Endothelial cell of umbilical vein (primary cell): ENCODE results near the gene OLFM2.
"Not testable (repeated sequence)": the region's sequence is repeated elsewhere in the genome, so short reads cannot be mapped to it uniquely, and the experiment has no call there.

Source experiments
- POLR2A ChIP-seq: IDR thresholded peaks from 2 replicates; pipeline ENCODE4 v1.6.1; 2012; ENCODE audit warnings: low read depth, mild to moderate bottlenecking, control low read depth, low read length
- POLR2AphosphoS5 ChIP-seq: IDR thresholded peaks from 2 replicates; pipeline ENCODE4 v1.6.1; 2012; ENCODE audit warnings: low read depth, mild to moderate bottlenecking, control low read depth, low read length, moderate library complexity; ENCODE audit not compliant: insufficient read depth
- TF ChIP-seq, protein P1 (sequence below), 2 donors: IDR thresholded peaks; 1 replicate in 1 of 2; 2 replicates in 1 of 2; pipeline ENCODE4 v1.5.1; 2011; ENCODE audit warnings: low read length in 2 of 2, mild to moderate bottlenecking in 2 of 2, moderate library complexity in 2 of 2, control low read depth in 1 of 2, inconsistent platforms in 1 of 2, low read depth in 1 of 2; ENCODE audit not compliant: insufficient read depth in 1 of 2; ENCODE audit errors: extremely low read depth in 1 of 2
- TF ChIP-seq, protein P2 (sequence below): IDR thresholded peaks from 2 replicates; pipeline ENCODE4 v1.6.1; 2011; ENCODE audit not compliant: insufficient read depth, insufficient read length

DNA sequence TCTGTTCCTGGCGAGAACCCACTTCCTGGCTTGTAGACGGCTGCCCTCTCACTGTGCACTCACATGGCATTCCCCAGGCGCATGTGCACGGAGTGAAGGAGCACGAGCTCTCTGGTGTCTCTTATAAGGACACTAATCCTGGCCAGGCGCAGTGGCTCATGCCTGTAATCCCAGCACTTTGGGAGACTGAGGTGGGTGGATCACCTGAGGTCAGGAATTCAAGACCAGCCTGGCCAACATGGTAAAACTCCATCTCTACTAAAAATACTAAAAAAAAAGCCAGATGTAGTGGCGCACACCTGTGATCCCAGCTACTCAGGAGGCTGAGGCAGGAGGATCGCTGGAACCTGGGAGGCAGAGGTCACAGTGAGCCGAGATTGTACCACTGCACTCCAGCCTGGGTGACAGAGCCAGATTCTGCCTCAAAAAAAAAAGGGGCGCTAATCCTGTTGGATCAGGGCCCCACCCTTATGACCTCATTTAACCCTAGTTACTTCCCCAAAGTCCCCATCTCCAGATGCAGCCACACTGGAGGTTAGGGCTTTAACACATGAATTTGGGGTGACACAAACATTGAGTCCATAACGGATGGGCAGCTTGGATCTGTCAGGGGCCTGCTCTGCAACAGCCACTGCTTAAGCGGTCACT is 92.6 kb downstream of the OLFM2 start:
- TF ChIP-seq, protein P1, sequence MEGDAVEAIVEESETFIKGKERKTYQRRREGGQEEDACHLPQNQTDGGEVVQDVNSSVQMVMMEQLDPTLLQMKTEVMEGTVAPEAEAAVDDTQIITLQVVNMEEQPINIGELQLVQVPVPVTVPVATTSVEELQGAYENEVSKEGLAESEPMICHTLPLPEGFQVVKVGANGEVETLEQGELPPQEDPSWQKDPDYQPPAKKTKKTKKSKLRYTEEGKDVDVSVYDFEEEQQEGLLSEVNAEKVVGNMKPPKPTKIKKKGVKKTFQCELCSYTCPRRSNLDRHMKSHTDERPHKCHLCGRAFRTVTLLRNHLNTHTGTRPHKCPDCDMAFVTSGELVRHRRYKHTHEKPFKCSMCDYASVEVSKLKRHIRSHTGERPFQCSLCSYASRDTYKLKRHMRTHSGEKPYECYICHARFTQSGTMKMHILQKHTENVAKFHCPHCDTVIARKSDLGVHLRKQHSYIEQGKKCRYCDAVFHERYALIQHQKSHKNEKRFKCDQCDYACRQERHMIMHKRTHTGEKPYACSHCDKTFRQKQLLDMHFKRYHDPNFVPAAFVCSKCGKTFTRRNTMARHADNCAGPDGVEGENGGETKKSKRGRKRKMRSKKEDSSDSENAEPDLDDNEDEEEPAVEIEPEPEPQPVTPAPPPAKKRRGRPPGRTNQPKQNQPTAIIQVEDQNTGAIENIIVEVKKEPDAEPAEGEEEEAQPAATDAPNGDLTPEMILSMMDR (IDR thresholded peaks at IDR 0.05; ENCODE audit: extremely low read depth in 1 of 2, insufficient read depth in 1 of 2, low read depth in 1 of 2, low read length in 2 of 2) = not testable (repeated sequence)
- TF ChIP-seq POLR2AphosphoS5, POLR2A: not testable (repeated sequence)
- TF ChIP-seq, protein P2, sequence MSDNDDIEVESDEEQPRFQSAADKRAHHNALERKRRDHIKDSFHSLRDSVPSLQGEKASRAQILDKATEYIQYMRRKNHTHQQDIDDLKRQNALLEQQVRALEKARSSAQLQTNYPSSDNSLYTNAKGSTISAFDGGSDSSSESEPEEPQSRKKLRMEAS = not testable (repeated sequence)
